SK-N-MC (cell line): ENCODE results near the gene IFI35.

Experiments
- EZH2 ChIP-seq: fragments of 200-600 bp; sonication (generic); IDR thresholded peaks from one replicate; pipeline ENCODE4 v1.6.1; 2017; ENCODE audit warnings: antibody characterized with exemption
- FOXP2 ChIP-seq: optimal IDR thresholded peaks from 2 replicates; pipeline ENCODE3; 2011; ENCODE audit warnings: mild to moderate bottlenecking, moderate library complexity; ENCODE audit not compliant: insufficient read depth; ENCODE audit errors: extremely low read length, control extremely low read depth
- POLR2AphosphoS5 ChIP-seq: IDR thresholded peaks from 2 replicates; pipeline ENCODE4 v1.6.1; 2012; ENCODE audit warnings: mild to moderate bottlenecking, low read depth, low read length, borderline replicate concordance

DNA sequence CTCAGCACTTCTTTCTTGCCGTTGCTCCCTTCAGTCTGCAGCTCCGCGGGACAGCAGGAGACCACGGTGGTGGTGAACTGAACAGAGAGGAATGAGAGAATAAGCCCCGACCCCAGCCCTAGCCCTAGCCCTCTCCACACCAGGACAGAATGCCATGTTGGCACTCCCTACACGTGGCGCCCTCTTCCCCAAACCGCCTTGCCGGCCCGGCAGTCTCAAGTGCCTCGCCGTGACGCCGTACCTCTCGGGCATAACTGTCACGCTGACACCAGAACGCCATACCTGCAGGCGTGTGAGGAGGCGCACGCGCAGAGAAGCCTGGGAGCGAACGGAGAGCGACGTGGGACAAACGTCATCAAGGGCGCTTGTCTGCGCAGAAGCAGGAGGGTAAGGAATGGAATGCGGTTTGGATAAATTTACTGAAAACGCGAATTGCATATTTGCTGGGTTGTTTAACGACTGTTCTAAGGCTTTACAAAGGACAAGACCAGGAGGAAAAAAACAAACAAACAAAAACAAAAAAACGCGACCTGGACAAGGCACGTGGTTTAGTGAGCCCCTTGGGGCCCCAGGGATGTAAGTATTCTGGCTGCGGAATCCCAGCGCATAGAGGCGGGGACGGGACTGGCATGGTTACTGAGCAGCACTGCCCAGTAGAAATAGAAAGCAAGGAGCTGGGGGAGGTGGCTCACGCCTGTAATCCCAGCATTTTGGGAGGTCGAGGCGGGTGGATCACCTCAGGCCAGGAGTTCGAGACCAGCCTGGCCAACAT lies 42.2 kb upstream of the IFI35 start, which contains the start of gene AARSD1:
- no peak for TF ChIP-seq EZH2
- peak; percentile 98 for TF ChIP-seq POLR2AphosphoS5
- TF ChIP-seq FOXP2 = no peak
